K562 (cell line): ENCODE data around the gene DHX29. TPM values are rescaled to one million over a fixed set of nuclear protein-coding genes. Genes with fewer than 3 reads are reported as not detected.

Experiments
- ATAC-seq: fragments of 200-7000 bp; cut with Tn5 transposase; 3 replicates; pipeline ENCODE4 v1.9.1; 2020; ENCODE audit warnings: moderate library complexity
- BruUV-seq: library from RNA; stranded (reverse); fragments of 400-500 nt; replicated peaks from 2 replicates; lab custom pipeline; 2021; lab: Mats Ljungman, UMichigan
- CTCF ChIA-PET: fragments of 300-600 bp; formaldehyde crosslinking; extraction: SDS; loops from one replicate; lab custom pipeline; 2021; ENCODE audit warnings: low intra/inter-chr PET ratio; lab: Yijun Ruan, JAX
- POLR2A ChIA-PET: fragments of 300-600, 350-650 bp; sonication (Branson Sonifier 250); formaldehyde crosslinking; extraction: SDS; loops from one replicate; lab custom pipeline; 2021; ENCODE audit warnings: antibody characterized with exemption, inconsistent platforms; lab: Yijun Ruan, JAX
- DNase-seq, 4 experiments: peaks; one replicate each; pipeline versions ENCODE4 v3.0.0 to v3.0.0-alpha.2; 2011 to 2018; ENCODE audit warnings: low spot score in 3 of 4, mixed read lengths in 3 of 4; ENCODE audit errors: extremely low read depth in 1 of 4
- FAIRE-seq: peaks from 2 replicates; lab custom pipeline; 2011; peaks lifted over from hg19 to GRCh38; lab: Jason Lieb, UNC
- H2AFZ ChIP-seq: 2 replicates; pipeline ENCODE4 v1.6.0; 2011; ENCODE audit warnings: low read depth, low read length, control low read depth, inconsistent platforms
- H3K27ac ChIP-seq: fragments of 200-600 bp; 3 replicates; pipeline ENCODE4 v1.8.0; 2011; ENCODE audit warnings: low read depth, mild to moderate bottlenecking, control low read depth, inconsistent platforms, low read length, moderate library complexity, mixed read lengths; ENCODE audit errors: extremely low read depth
- H3K27me3 ChIP-seq, 2 experiments: fragments of 300-600 bp in 1 of 2; 2 replicates in 1 of 2; 3 replicates in 1 of 2; pipeline versions ENCODE4 v1.6.0 to v1.8.0; 2011; ENCODE audit warnings: inconsistent platforms in 2 of 2, low read length in 2 of 2, mild to moderate bottlenecking in 1 of 2, mixed read lengths in 1 of 2, moderate library complexity in 1 of 2; ENCODE audit not compliant: control insufficient read depth in 2 of 2, insufficient read depth in 2 of 2
- H3K36me3 ChIP-seq: fragments of 300-600 bp; 3 replicates; pipeline ENCODE4 v1.8.0; 2011; ENCODE audit warnings: mild to moderate bottlenecking, low read length, inconsistent platforms; ENCODE audit not compliant: control insufficient read depth, insufficient read depth
- H3K4me1 ChIP-seq, 2 experiments: fragments of 200-600 bp in 1 of 2; replicated peaks in 1 of 2; 2 replicates in 1 of 2; 3 replicates in 1 of 2; pipeline versions ENCODE4 v1.5.1 to v1.8.0; 2011; ENCODE audit warnings: inconsistent platforms in 2 of 2, low read length in 2 of 2, mild to moderate bottlenecking in 1 of 2, mixed read lengths in 1 of 2, moderate library complexity in 1 of 2; ENCODE audit not compliant: control insufficient read depth in 2 of 2, insufficient read depth in 2 of 2
- H3K4me2 ChIP-seq: 2 replicates; pipeline ENCODE4 v1.6.1; 2011; ENCODE audit warnings: low read length, control low read depth, inconsistent platforms, mixed read lengths; ENCODE audit not compliant: insufficient read depth
- H3K4me3 ChIP-seq: fragments of 200-600 bp; sonication (generic), shearing (Covaris generic); 2 replicates; pipeline ENCODE4 v1.5.1; 2016; ENCODE audit warnings: control low read depth, inconsistent platforms
- H3K79me2 ChIP-seq: fragments of 200-600 bp; 3 replicates; pipeline ENCODE4 v1.8.0; 2011; ENCODE audit warnings: low read length, inconsistent platforms; ENCODE audit not compliant: control insufficient read depth, insufficient read depth
- H3K9ac ChIP-seq, 2 experiments: 2 replicates each; pipeline versions ENCODE4 v1.6.0 to v1.6.1; 2011; ENCODE audit warnings: low read depth in 2 of 2, low read length in 2 of 2, control low read depth in 1 of 2, inconsistent platforms in 1 of 2, mild to moderate bottlenecking in 1 of 2, mixed read lengths in 1 of 2; ENCODE audit not compliant: insufficient read depth in 1 of 2
- H3K9me1 ChIP-seq: one replicate; pipeline ENCODE4 v1.6.0; 2011; ENCODE audit warnings: inconsistent platforms, mild to moderate bottlenecking, low read length, moderate library complexity; ENCODE audit not compliant: control insufficient read depth, insufficient read depth
- H3K9me3 ChIP-seq: replicated peaks from 2 replicates; pipeline ENCODE4 v1.5.1; 2011; ENCODE audit warnings: low read depth, low read length, inconsistent platforms; ENCODE audit not compliant: control insufficient read depth, insufficient read depth
- H4K20me1 ChIP-seq: replicated peaks from 2 replicates; pipeline ENCODE4 v1.6.1; 2011; ENCODE audit warnings: low read length, inconsistent platforms, mixed read lengths; ENCODE audit not compliant: control insufficient read depth, insufficient read depth
- CCAR2 ChIP-seq: fragments of 200-400 bp; formaldehyde crosslinking; IDR thresholded peaks from 2 replicates; pipeline ENCODE4 v1.6.1; 2017; ENCODE audit warnings: mild to moderate bottlenecking, low read depth, low read length
- HINFP ChIP-seq: fragments of 450-650 bp; conservative IDR thresholded peaks from 2 replicates; pipeline ENCODE4 v1.6.1; 2016; ENCODE audit warnings: missing genetic modification characterization, low read depth, mild to moderate bottlenecking, control low read depth, missing compliant biosample characterization
- IRF1 ChIP-seq: sonication (generic); formaldehyde crosslinking; IDR thresholded peaks from 2 replicates; pipeline ENCODE4 v1.8.0; 2022; ENCODE audit warnings: missing genetic modification reagents, mild to moderate bottlenecking, borderline replicate concordance
- PURB ChIP-seq: sonication (generic); formaldehyde crosslinking; IDR thresholded peaks from 2 replicates; pipeline ENCODE4 v1.9.0; 2021; ENCODE audit warnings: low read depth, mild to moderate bottlenecking, missing genetic modification reagents
- THRAP3 ChIP-seq: fragments of 450-650 bp; IDR thresholded peaks from 2 replicates; pipeline ENCODE4 v1.6.1; 2016; ENCODE audit warnings: mild to moderate bottlenecking, inconsistent platforms, borderline replicate concordance
- ZHX1 ChIP-seq: fragments of 150-350 bp; conservative IDR thresholded peaks from 2 replicates; pipeline ENCODE4 v1.6.1; 2014; ENCODE audit warnings: low read length
- ZKSCAN8 ChIP-seq: fragments of 200-800 bp; sonication (Bioruptor generic); IDR thresholded peaks from 2 replicates; pipeline ENCODE4 v1.6.1; 2016; ENCODE audit warnings: missing genetic modification characterization, missing compliant biosample characterization
- ZNF197 ChIP-seq: fragments of 200-800 bp; sonication (Bioruptor generic); IDR thresholded peaks from 2 replicates; pipeline ENCODE4 v1.6.1; 2016; ENCODE audit warnings: low read depth, missing genetic modification characterization, missing compliant biosample characterization
- ZNF551 ChIP-seq: fragments of 250-450 bp; sonication (Bioruptor Pico); IDR thresholded peaks from 2 replicates; pipeline ENCODE4 v1.5.0; 2021; ENCODE audit warnings: mild to moderate bottlenecking, moderate library complexity
- ZNF707 ChIP-seq: fragments of 250-450 bp; sonication (Bioruptor Pico); conservative IDR thresholded peaks from 2 replicates; pipeline ENCODE4 v1.8.0; 2022; ENCODE audit warnings: inconsistent platforms, mild to moderate bottlenecking, moderate library complexity
- in situ Hi-C: fragments of 300-500 bp; cut with MboI; formaldehyde crosslinking; loops from 4 replicates; pipeline ENCODE4 v1.15.0; 2018; ENCODE audit warnings: inconsistent platforms, mixed read lengths
- intact Hi-C: fragments of 100-400 bp; cut with micrococcal nuclease; formaldehyde crosslinking; loops from 2 replicates; pipeline ENCODE4 v1.14.2; 2022
- polyA plus RNA-seq, 8 experiments: library from polyadenylated mRNA; depleted of rRNA in 4 of 8; stranded (reverse) in 5 of 8; unstranded in 3 of 8; fragments of >200 nt; fragmentation: Nextera tagmentation in 2 of 8; fragmentation: Illumina TruSeq in 1 of 8; extraction: Ambion mirVana in 2 of 8; extraction: Trizol in 1 of 8; gene quantifications; 2 replicates each; pipeline versions ENCODE4 v1.2.1 to v1.2.3, GENCODE V29; 2011 to 2014; ENCODE audit warnings: inconsistent platforms in 1 of 8, missing spikeins in 1 of 8
- total RNA-seq, 7 experiments: library from RNA; depleted of rRNA in 6 of 7; stranded (reverse); fragments of >200 nt in 6 of 7; fragmentation: Illumina TruSeq in 2 of 7; extraction: Trizol in 2 of 7; gene quantifications; 2 replicates each; pipeline versions ENCODE4 v1.2.1 to v1.2.3, GENCODE V29; 2011 to 2021; ENCODE audit warnings: low replicate concordance in 1 of 7
- TF ChIP-seq, protein P1 (sequence below), 2 experiments: IDR thresholded peaks; 2 replicates each; pipeline ENCODE4 v1.6.1; 2012; ENCODE audit warnings: improper control_type of control experiment in 2 of 2, low read depth in 2 of 2, low read length in 2 of 2, borderline replicate concordance in 1 of 2
- TF ChIP-seq, protein P2 (sequence below): fragments of 450-650 bp; formaldehyde crosslinking; IDR thresholded peaks from 2 replicates; pipeline ENCODE4 v1.4.0; 2020; ENCODE audit warnings: mild to moderate bottlenecking, moderate library complexity

DHX29 gene
- total and polyA plus RNA-seq, 9 of the 15 experiments (the other 6 are each of a cell fraction or from before 2014, with no cell fraction given) = 7.5 to 42.1 (median 25.0) TPM

GRCh38 chr5:55324006-55324405 is 16.5 kb upstream of the DHX29 start:
- H3K4me3 ChIP-seq = no peak overlapping the region
- H3K4me1 ChIP-seq = no peaks in the 10 kb centered on the region
- no peaks in the 10 kb centered on the region for H3K9me3 ChIP-seq
- H4K20me1 ChIP-seq = no peaks in the 10 kb centered on the region
- peaks cover 64% of the 10 kb centered on the region for H3K79me2 ChIP-seq
- no peak overlapping the region for H3K4me2 ChIP-seq
- H3K27me3 ChIP-seq = no peaks in the 10 kb centered on the region
- intact Hi-C loops (loop anchor here (5.0 kb wide), 1 partner anchor 368 kb away; no protein-coding TSS in a partner anchor), in situ Hi-C loops (no loop called here)
- no peaks in the 10 kb centered on the region for H3K9me1 ChIP-seq
- no peak overlapping the region for H3K9ac ChIP-seq
- ChIA-PET CTCF (interaction anchor here (0.6 to 1.3 kb wide), 2 partner anchors 152 to 369 kb away, joined by 4 to 6 read pairs; no protein-coding TSS in a partner anchor), POLR2A (interaction anchor here (0.6 kb wide), 1 partner anchor 671 kb away, joined by 3 read pairs; the partner anchor contains the start of gene IL6ST)
- no TSS peak for BruUV-seq
- ATAC-seq (peak; percentile 43), FAIRE-seq (no peak), DNase-seq (no peak)
- H3K27ac ChIP-seq = no peak overlapping the region
- H3K36me3 ChIP-seq = peaks cover 66% of the 10 kb centered on the region; the same call in 2 of the 3 replicates
- TF ChIP-seq ZNF197 (CRISPR knock-in tag) = no peak
- TF ChIP-seq HINFP (tag) = no peak
- no peak for TF ChIP-seq PURB
- TF ChIP-seq THRAP3 = no peak
- TF ChIP-seq ZHX1 = no peak
- TF ChIP-seq IRF1 (CRISPR knock-in tag) = no peak
- no peak for TF ChIP-seq CCAR2
- TF ChIP-seq ZNF551 (CRISPR knock-in tag) = no peak
- TF ChIP-seq, protein P1, sequence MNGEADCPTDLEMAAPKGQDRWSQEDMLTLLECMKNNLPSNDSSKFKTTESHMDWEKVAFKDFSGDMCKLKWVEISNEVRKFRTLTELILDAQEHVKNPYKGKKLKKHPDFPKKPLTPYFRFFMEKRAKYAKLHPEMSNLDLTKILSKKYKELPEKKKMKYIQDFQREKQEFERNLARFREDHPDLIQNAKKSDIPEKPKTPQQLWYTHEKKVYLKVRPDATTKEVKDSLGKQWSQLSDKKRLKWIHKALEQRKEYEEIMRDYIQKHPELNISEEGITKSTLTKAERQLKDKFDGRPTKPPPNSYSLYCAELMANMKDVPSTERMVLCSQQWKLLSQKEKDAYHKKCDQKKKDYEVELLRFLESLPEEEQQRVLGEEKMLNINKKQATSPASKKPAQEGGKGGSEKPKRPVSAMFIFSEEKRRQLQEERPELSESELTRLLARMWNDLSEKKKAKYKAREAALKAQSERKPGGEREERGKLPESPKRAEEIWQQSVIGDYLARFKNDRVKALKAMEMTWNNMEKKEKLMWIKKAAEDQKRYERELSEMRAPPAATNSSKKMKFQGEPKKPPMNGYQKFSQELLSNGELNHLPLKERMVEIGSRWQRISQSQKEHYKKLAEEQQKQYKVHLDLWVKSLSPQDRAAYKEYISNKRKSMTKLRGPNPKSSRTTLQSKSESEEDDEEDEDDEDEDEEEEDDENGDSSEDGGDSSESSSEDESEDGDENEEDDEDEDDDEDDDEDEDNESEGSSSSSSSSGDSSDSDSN (IDR thresholded peaks at IDR 0.05; ENCODE audit: borderline replicate concordance in 1 of 2, low read depth in 2 of 2, low read length in 2 of 2) = no peak
- no peak for TF ChIP-seq ZNF707 (CRISPR knock-in tag)
- TF ChIP-seq, protein P2, sequence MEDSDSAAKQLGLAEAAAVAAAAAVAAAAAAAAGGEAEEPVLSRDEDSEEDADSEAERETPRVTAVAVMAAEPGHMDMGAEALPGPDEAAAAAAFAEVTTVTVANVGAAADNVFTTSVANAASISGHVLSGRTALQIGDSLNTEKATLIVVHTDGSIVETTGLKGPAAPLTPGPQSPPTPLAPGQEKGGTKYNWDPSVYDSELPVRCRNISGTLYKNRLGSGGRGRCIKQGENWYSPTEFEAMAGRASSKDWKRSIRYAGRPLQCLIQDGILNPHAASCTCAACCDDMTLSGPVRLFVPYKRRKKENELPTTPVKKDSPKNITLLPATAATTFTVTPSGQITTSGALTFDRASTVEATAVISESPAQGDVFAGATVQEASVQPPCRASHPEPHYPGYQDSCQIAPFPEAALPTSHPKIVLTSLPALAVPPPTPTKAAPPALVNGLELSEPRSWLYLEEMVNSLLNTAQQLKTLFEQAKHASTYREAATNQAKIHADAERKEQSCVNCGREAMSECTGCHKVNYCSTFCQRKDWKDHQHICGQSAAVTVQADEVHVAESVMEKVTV (CRISPR knock-in tag) = no peak
- no peak for TF ChIP-seq ZKSCAN8
- no peak overlapping the region for H2AFZ ChIP-seq
